HepG2 (cell line): ENCODE results near the gene LAMC1. TPM values are rescaled to one million over a fixed set of nuclear protein-coding genes. Genes with fewer than 3 reads are reported as not detected.

Experiments
- BATF2 ChIP-seq: sonication (generic); formaldehyde crosslinking; IDR thresholded peaks from 2 replicates; pipeline ENCODE4 v1.8.0; 2022; ENCODE audit warnings: mild to moderate bottlenecking, missing genetic modification reagents, moderate library complexity
- CBFB ChIP-seq: sonication (generic); formaldehyde crosslinking; IDR thresholded peaks from 2 replicates; pipeline ENCODE4 v1.4.0; 2020; ENCODE audit warnings: missing genetic modification reagents
- CEBPB ChIP-seq: IDR thresholded peaks from 2 replicates; pipeline ENCODE4 v1.6.1; 2011; ENCODE audit warnings: low read depth, low read length, improper control_type of control experiment, borderline replicate concordance
- HHEX ChIP-seq: IDR thresholded peaks from 2 replicates; pipeline ENCODE4 v1.6.1; 2016; ENCODE audit warnings: control low read depth
- KDM5A ChIP-seq: fragments of 200-600 bp; sonication (generic); IDR thresholded peaks from 2 replicates; pipeline ENCODE4 v1.7.0; 2018; ENCODE audit warnings: antibody characterized with exemption, mild to moderate bottlenecking, low read length, borderline replicate concordance
- KLF16 ChIP-seq, 2 experiments: sonication (generic) in 1 of 2; formaldehyde crosslinking in 1 of 2; IDR thresholded peaks; 2 replicates each; pipeline versions ENCODE4 v1.6.1 to v1.8.0; 2016 to 2023; ENCODE audit warnings: missing genetic modification reagents in 2 of 2, missing compliant biosample characterization in 1 of 2
- MLLT10 ChIP-seq: sonication (generic); formaldehyde crosslinking; IDR thresholded peaks from 2 replicates; pipeline ENCODE4 v1.4.0; 2020; ENCODE audit warnings: missing genetic modification reagents
- MYPOP ChIP-seq: sonication (generic); formaldehyde crosslinking; IDR thresholded peaks from 2 replicates; pipeline ENCODE4 v1.8.1; 2023; ENCODE audit warnings: mild to moderate bottlenecking, moderate library complexity, missing genetic modification reagents
- PAXIP1 ChIP-seq: sonication (generic); formaldehyde crosslinking; conservative IDR thresholded peaks from 2 replicates; pipeline ENCODE4 v1.4.0; 2020; ENCODE audit warnings: mild to moderate bottlenecking, missing genetic modification reagents, moderate library complexity
- REXO4 ChIP-seq: sonication (generic); formaldehyde crosslinking; IDR thresholded peaks from 2 replicates; pipeline ENCODE4 v1.8.0; 2022; ENCODE audit warnings: missing genetic modification reagents, mild to moderate bottlenecking, borderline replicate concordance
- RXRB ChIP-seq: IDR thresholded peaks from 2 replicates; pipeline ENCODE4 v1.6.1; 2016; ENCODE audit warnings: borderline replicate concordance, missing genetic modification reagents, missing compliant biosample characterization
- SKIL ChIP-seq: sonication (generic); formaldehyde crosslinking; IDR thresholded peaks from 2 replicates; pipeline ENCODE4 v1.8.0; 2022; ENCODE audit warnings: missing genetic modification reagents, mild to moderate bottlenecking, moderate library complexity, borderline replicate concordance
- SMAD1 ChIP-seq: sonication (generic); formaldehyde crosslinking; IDR thresholded peaks from 2 replicates; pipeline ENCODE4 v1.4.0; 2020; ENCODE audit warnings: missing genetic modification reagents, low read depth, mild to moderate bottlenecking, borderline replicate concordance
- ZNF18 ChIP-seq: sonication (generic); formaldehyde crosslinking; IDR thresholded peaks from 2 replicates; pipeline ENCODE4 v1.8.0; 2022; ENCODE audit warnings: mild to moderate bottlenecking, missing genetic modification reagents; ENCODE audit not compliant: insufficient replicate concordance
- polyA plus RNA-seq, 8 experiments: library from polyadenylated mRNA; depleted of rRNA in 3 of 8; stranded (reverse) in 7 of 8; unstranded in 1 of 8; fragments of >200 nt; fragmentation: Illumina TruSeq in 4 of 8; extraction: Trizol in 4 of 8; gene quantifications; 2 replicates each; pipeline versions ENCODE4 v1.2.1 to v1.2.3, GENCODE V29; 2011 to 2016; ENCODE audit warnings: low read depth in 4 of 8, missing spikeins in 1 of 8, mixed read lengths in 1 of 8; ENCODE audit not compliant: insufficient read depth in 1 of 8
- total RNA-seq, 5 experiments: library from RNA; depleted of rRNA; stranded (reverse); fragments of >200 nt; fragmentation: Illumina TruSeq; extraction: Trizol; gene quantifications; 2 replicates each; pipeline ENCODE4 v1.2.3, GENCODE V29; 2016; ENCODE audit warnings: low read depth in 1 of 5
- TF ChIP-seq, protein P1 (sequence below): IDR thresholded peaks from 2 replicates; pipeline ENCODE4 v1.6.1; 2016; ENCODE audit warnings: missing compliant biosample characterization, missing genetic modification reagents, borderline replicate concordance

Gene LAMC1
- total and polyA plus RNA-seq, 2 of the 13 experiments (the other 11 are each of a cell fraction or from before 2014, with no cell fraction given) = 58.5 to 137 TPM

DNA sequence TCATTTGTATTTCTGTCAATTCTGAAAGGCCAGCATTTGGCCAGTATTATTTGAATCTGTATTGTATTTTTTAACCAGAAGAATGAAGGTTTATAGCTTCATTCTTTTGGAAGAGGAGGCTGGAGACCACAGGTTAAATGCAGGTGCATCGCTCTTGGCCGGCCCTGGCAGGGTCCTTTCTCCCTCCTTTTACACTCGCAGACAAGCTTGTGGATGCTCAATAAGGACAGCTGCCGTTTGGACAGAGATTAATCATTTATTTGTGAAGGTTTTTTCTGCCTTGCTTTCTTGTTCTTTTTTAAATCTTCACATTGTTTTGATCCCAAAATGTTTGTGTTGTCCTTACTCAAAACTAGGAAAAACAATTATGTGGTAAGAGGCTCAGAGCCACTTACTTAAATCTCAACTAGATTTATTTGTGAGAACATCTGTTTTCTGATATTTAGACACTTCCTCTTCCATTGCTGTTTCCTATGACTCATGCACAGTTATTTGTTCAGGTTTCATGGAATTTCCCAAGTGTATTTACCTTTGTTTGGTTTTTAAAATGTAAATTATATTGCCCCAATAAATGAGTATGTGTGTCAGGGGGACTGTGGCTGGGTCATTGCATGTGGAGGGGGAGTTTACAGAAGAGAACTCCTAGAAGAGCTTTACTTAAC lies 116.2 kb downstream of the LAMC1 start (continued):
- peak; percentile 52; the same call in 1 of the 2 replicates for TF ChIP-seq PAXIP1
- no peak for TF ChIP-seq SKIL
- peak; percentile 30; the same call in 1 of the 2 replicates for TF ChIP-seq CEBPB
- no peak for TF ChIP-seq CBFB
- no peak for TF ChIP-seq ZNF18 (CRISPR knock-in tag)
- TF ChIP-seq KLF16 (CRISPR knock-in tag; IDR thresholded peaks at IDR 0.05) = peak in 1 of 2 experiments; percentile 10; a peak in 1 of 4 replicates
- TF ChIP-seq REXO4 (CRISPR knock-in tag) = no peak
- no peak for TF ChIP-seq BATF2 (CRISPR knock-in tag)
- TF ChIP-seq RXRB (CRISPR knock-in tag) = peak; percentile 56; the same call in 1 of the 2 replicates
- TF ChIP-seq MYPOP (CRISPR knock-in tag) = no peak
- no peak for TF ChIP-seq MLLT10 (CRISPR knock-in tag)
- no peak for TF ChIP-seq KDM5A
- no peak for TF ChIP-seq HHEX (CRISPR knock-in tag)
- no peak for TF ChIP-seq SMAD1 (CRISPR knock-in tag)
- TF ChIP-seq, protein P1, sequence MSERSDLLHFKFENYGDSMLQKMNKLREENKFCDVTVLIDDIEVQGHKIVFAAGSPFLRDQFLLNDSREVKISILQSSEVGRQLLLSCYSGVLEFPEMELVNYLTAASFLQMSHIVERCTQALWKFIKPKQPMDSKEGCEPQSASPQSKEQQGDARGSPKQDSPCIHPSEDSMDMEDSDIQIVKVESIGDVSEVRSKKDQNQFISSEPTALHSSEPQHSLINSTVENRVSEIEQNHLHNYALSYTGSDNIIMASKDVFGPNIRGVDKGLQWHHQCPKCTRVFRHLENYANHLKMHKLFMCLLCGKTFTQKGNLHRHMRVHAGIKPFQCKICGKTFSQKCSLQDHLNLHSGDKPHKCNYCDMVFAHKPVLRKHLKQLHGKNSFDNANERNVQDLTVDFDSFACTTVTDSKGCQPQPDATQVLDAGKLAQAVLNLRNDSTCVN = no peak
